ENCODE data around the gene SSU72. TPM values are rescaled to one million over a fixed set of nuclear protein-coding genes. Genes with fewer than 3 reads are reported as not detected.

SSU72 gene
- total and polyA plus RNA-seq, 4 donors = 35.4 to 57.4 (median 44.3) TPM

DNA sequence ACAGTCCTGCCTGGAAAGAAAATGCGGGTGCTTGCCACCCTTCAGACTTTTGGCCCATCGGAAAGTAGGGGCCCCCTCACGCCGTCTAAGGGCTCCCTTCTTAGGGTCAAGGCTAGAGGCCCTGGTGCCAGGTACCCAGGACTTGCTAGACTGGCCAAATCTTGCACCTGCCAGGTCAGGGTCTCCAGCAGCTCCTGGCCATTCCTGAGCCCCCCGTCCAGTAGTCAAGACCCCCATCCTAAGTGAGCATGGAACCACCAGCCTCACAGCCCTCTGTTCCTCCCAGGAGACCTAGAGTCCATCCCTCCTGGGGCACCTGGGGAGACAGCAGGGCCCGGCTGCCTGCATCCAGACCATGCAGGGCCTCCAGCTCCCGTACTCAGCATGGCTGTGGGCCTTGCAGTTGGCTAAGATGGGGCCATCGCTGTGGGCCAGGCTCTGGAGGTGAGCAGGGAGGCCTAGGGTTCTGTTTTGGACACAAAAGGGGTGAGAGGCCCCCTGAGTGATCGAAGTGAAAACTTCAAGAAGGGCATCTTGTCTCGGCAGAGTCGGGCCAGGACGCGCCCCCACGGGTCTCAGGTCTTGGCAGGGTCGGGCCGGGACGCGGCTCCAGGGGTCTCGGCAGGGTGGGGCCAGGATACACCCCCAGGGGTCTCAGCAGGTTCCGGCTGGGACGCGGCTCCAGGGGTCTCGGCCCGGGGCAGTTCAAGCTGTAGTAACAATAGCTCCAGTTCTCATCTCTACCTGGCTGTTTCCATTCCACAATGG lies 19.4 kb upstream of the SSU72 start:
- Histone ChIP-seq H3K36me3 (ENCODE audit: control insufficient read depth in 4 of 4, insufficient read depth in 3 of 4, low read depth in 1 of 4, low read length in 3 of 4) (no peaks in the 10 kb centered on the region), H3K9me3 (ENCODE audit: control insufficient read depth in 4 of 4, low read length in 3 of 4) (no peaks in the 10 kb centered on the region), H3K27ac (ENCODE audit: low read depth in 1 of 2, low read length in 2 of 2) (no peak overlapping the region), H3K4me3 (ENCODE audit: low read depth in 1 of 3, low read length in 3 of 3) (no peak overlapping the region), H3K27me3 (ENCODE audit: control insufficient read depth in 4 of 4, insufficient read depth in 4 of 4, low read length in 3 of 4) (peaks cover 0 to 7% (median 2%) of the 10 kb centered on the region in 4 donors), H3K4me1 (ENCODE audit: control insufficient read depth in 4 of 4, insufficient read depth in 4 of 4, low read length in 3 of 4) (peaks cover 0 to 7% (median 3%) of the 10 kb centered on the region in 4 donors), H3K9ac (ENCODE audit: low read depth in 1 of 2, low read length in 2 of 2) (no peak overlapping the region)
- TF ChIP-seq GABPA (IDR thresholded peaks at IDR 0.05 in 1 of 2, conservative IDR thresholded peaks at IDR 0.05 in 1 of 2) (no peak), NR2F2 (IDR thresholded peaks at IDR 0.05) (no peak), SP1 (IDR thresholded peaks at IDR 0.05) (no peak), YY1 (IDR thresholded peaks at IDR 0.05) (no peak), FOXA2 (IDR thresholded peaks at IDR 0.05) (no peak), EGR1 (IDR thresholded peaks at IDR 0.05; ENCODE audit: low read depth in 2 of 2) (no peak), JUND (IDR thresholded peaks at IDR 0.05) (no peak), HNF4G (IDR thresholded peaks at IDR 0.05) (no peak), RXRA (IDR thresholded peaks at IDR 0.05) (no peak), HNF4A (conservative IDR thresholded peaks at IDR 0.05) (no peak)
- DNase-seq (ENCODE audit: low spot score) = no peak
- WGBS = 82% methylated on average over 24 of the region's 24 CpGs

DNA sequence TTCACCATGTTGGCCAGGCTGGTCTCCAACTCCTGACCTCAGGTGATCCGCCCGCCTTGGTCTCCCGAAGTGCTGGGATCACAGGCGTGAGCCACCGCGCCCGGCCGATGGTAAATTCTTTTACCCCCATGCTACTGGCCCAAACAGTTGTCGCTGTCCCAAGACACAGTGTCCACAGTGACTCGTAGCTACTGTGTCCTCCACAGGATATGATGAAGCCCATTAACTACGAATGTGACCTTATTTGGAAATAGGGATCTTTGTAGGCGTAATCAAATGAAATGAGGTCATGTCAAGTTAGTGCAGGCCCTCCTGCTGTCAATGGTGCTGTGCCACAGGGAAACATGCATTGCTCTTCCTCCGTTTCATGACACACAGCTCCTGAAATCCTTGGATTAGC lies 16.8 kb upstream of the SSU72 start:
- H3K36me3 ChIP-seq (ENCODE audit: control insufficient read depth in 4 of 4, insufficient read depth in 3 of 4, low read depth in 1 of 4, low read length in 3 of 4) = no peaks in the 10 kb centered on the region
- no peaks in the 10 kb centered on the region for H3K4me1 ChIP-seq (ENCODE audit: control insufficient read depth in 4 of 4, insufficient read depth in 4 of 4, low read length in 3 of 4)
- H3K4me3 ChIP-seq (ENCODE audit: low read depth in 1 of 3, low read length in 3 of 3) = no peak overlapping the region
- no peaks in the 10 kb centered on the region for H3K9me3 ChIP-seq (ENCODE audit: control insufficient read depth in 4 of 4, low read length in 3 of 4)
- TF ChIP-seq, protein P1, sequence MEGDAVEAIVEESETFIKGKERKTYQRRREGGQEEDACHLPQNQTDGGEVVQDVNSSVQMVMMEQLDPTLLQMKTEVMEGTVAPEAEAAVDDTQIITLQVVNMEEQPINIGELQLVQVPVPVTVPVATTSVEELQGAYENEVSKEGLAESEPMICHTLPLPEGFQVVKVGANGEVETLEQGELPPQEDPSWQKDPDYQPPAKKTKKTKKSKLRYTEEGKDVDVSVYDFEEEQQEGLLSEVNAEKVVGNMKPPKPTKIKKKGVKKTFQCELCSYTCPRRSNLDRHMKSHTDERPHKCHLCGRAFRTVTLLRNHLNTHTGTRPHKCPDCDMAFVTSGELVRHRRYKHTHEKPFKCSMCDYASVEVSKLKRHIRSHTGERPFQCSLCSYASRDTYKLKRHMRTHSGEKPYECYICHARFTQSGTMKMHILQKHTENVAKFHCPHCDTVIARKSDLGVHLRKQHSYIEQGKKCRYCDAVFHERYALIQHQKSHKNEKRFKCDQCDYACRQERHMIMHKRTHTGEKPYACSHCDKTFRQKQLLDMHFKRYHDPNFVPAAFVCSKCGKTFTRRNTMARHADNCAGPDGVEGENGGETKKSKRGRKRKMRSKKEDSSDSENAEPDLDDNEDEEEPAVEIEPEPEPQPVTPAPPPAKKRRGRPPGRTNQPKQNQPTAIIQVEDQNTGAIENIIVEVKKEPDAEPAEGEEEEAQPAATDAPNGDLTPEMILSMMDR (IDR thresholded peaks at IDR 0.05; ENCODE audit: low read depth, low read length, missing input control) = no peak
- TF ChIP-seq TAF1 (conservative IDR thresholded peaks at IDR 0.05) = no peak
- no peak for TF ChIP-seq HNF4G (IDR thresholded peaks at IDR 0.05)
- no peak for TF ChIP-seq EGR1 (IDR thresholded peaks at IDR 0.05; ENCODE audit: low read depth in 2 of 2)
- no peak for TF ChIP-seq GABPA (IDR thresholded peaks at IDR 0.05 in 1 of 2, conservative IDR thresholded peaks at IDR 0.05 in 1 of 2)
- TF ChIP-seq, protein P2, sequence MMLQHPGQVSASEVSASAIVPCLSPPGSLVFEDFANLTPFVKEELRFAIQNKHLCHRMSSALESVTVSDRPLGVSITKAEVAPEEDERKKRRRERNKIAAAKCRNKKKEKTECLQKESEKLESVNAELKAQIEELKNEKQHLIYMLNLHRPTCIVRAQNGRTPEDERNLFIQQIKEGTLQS (IDR thresholded peaks at IDR 0.05) = no peak
- TF ChIP-seq NR2F2 (IDR thresholded peaks at IDR 0.05) = no peak
- TF ChIP-seq, protein P3, sequence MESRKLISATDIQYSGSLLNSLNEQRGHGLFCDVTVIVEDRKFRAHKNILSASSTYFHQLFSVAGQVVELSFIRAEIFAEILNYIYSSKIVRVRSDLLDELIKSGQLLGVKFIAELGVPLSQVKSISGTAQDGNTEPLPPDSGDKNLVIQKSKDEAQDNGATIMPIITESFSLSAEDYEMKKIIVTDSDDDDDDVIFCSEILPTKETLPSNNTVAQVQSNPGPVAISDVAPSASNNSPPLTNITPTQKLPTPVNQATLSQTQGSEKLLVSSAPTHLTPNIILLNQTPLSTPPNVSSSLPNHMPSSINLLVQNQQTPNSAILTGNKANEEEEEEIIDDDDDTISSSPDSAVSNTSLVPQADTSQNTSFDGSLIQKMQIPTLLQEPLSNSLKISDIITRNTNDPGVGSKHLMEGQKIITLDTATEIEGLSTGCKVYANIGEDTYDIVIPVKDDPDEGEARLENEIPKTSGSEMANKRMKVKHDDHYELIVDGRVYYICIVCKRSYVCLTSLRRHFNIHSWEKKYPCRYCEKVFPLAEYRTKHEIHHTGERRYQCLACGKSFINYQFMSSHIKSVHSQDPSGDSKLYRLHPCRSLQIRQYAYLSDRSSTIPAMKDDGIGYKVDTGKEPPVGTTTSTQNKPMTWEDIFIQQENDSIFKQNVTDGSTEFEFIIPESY (IDR thresholded peaks at IDR 0.05) = no peak
- no peak for TF ChIP-seq RAD21 (IDR thresholded peaks at IDR 0.05)
- no peak for TF ChIP-seq JUND (IDR thresholded peaks at IDR 0.05)
- TF ChIP-seq SP1 (IDR thresholded peaks at IDR 0.05) = no peak
- no peak for TF ChIP-seq RXRA (IDR thresholded peaks at IDR 0.05)
- TF ChIP-seq, protein P4, sequence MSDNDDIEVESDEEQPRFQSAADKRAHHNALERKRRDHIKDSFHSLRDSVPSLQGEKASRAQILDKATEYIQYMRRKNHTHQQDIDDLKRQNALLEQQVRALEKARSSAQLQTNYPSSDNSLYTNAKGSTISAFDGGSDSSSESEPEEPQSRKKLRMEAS (IDR thresholded peaks at IDR 0.05) = no peak
- no peak for TF ChIP-seq HNF4A (conservative IDR thresholded peaks at IDR 0.05)
- TF ChIP-seq FOXA2 (IDR thresholded peaks at IDR 0.05) = no peak
- H3K27me3 ChIP-seq (ENCODE audit: control insufficient read depth in 4 of 4, insufficient read depth in 4 of 4, low read length in 3 of 4) = no peaks in the 10 kb centered on the region
- WGBS = 90% methylated on average over 13 of the region's 13 CpGs
- no peak overlapping the region for H3K9ac ChIP-seq (ENCODE audit: low read depth in 1 of 2, low read length in 2 of 2)
- DNase-seq (ENCODE audit: low spot score) = no peak
- H3K27ac ChIP-seq (ENCODE audit: low read depth in 1 of 2, low read length in 2 of 2) = no peak overlapping the region

All from liver (tissue), 9 donors.